ENCODE measurements around the gene TANGO2.

GRCh38 chr22:20026204-20026908 is 5.4 kb downstream of the TANGO2 start:
- TF ChIP-seq BRF2 (IDR thresholded peaks at IDR 0.05; ENCODE audit: borderline replicate concordance, insufficient read depth, insufficient read length) (no peak), E2F6 (IDR thresholded peaks at IDR 0.05; ENCODE audit: borderline replicate concordance in 1 of 2, extremely low read depth in 1 of 2, insufficient read depth in 1 of 2, insufficient read length in 1 of 2, low read depth in 1 of 2, low read length in 1 of 2, poor library complexity in 1 of 2, severe bottlenecking in 1 of 2) (peak in 1 of 2 experiments; percentile 53), MXI1 (IDR thresholded peaks at IDR 0.05; ENCODE audit: low read depth, low read length) (no peak), CTCF (IDR thresholded peaks at IDR 0.05 in 2 of 3, conservative IDR thresholded peaks at IDR 0.05 in 1 of 3; ENCODE audit: insufficient read depth in 2 of 3, low read depth in 1 of 3, low read length in 3 of 3) (no peak), MITF (IDR thresholded peaks at IDR 0.05) (no peak), E2F3 (CRISPR knock-in tag; IDR thresholded peaks at IDR 0.05) (no peak), E4F1 (CRISPR knock-in tag; IDR thresholded peaks at IDR 0.05; ENCODE audit: borderline replicate concordance) (no peak), TCF7L2 (IDR thresholded peaks at IDR 0.05; ENCODE audit: low read depth, low read length) (no peak), ZZZ3 (IDR thresholded peaks at IDR 0.05) (no peak), POLR2AphosphoS5 (IDR thresholded peaks at IDR 0.05; ENCODE audit: control insufficient read depth, insufficient read depth, low read depth, low read length) (no peak), MAZ (CRISPR knock-in tag; conservative IDR thresholded peaks at IDR 0.05 in 1 of 2, IDR thresholded peaks at IDR 0.05 in 1 of 2) (no peak), TFAP4 (CRISPR knock-in tag; IDR thresholded peaks at IDR 0.05; ENCODE audit: borderline replicate concordance) (no peak)

Measured in K562 (cell line).